ENCODE measurements around the gene KCNN3. TPM values are rescaled to one million over a fixed set of nuclear protein-coding genes. Genes with fewer than 3 reads are reported as not detected.

KCNN3 gene
- total RNA-seq, 1 donor from 2014 or later: 4.0 TPM

- no peak for ATAC-seq
- DNase-seq: no peak
- intact Hi-C loops (cut with micrococcal nuclease): no loop called here
These were observed 21.1 kb downstream of the KCNN3 start for GRCh38 chr1:154848983-154849382.

DNA sequence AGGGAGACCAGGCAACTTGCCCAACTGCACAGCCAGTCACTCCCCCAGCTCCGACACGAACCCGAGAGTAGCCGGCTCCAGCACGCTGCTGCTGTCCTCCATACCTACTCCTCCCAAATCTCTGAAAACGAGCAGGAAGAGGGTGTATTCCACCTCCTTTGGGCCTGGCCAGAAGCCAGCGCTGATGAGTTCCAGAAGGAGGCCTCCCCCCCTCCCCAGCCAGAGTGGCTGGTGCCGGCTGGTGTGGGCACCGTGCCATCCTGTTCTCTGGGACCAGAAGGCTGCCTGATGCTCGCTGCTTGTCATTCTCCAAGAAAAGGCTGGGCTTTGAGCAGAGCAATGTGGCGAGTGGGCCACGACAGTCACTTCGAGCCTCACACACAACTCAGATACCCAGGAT lies 22.2 kb downstream of the KCNN3 start:
- DNase-seq: peak; percentile 62
- intact Hi-C loops (cut with micrococcal nuclease): no loop called here
- ATAC-seq: no peak

GRCh38 chr1:154846565-154847442 lies 23.3 kb downstream of the KCNN3 start:
- intact Hi-C loops (cut with micrococcal nuclease): no loop called here
- DNase-seq (peak; percentile 53), ATAC-seq (peak; percentile 16)

DNA sequence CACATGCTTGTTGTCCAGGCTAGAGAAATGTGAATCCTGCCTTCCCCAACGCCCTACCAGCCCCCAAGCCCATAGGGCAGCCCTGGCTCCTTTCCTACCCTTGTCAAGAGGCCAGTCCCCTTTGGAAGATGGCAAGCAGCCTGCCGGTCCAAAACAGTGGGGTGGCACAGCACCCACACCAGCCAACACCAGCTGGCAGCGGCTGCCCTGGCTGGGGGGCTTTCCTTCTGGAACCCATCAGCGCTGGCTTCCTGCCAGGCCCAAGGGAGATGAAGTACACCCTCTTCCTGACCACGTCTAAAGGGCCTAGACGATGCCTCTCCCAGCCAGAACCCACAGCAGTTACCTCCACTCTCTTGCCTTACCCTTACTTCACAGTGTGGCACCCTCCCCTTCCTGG lies 24.2 kb downstream of the KCNN3 start:
- intact Hi-C loops (cut with micrococcal nuclease): no loop called here
- peak; percentile 56 for DNase-seq
- ATAC-seq: peak; percentile 20

- intact Hi-C loops (cut with micrococcal nuclease): no loop called here
- DNase-seq (peak; percentile 71), ATAC-seq (peak; percentile 90)
These were observed 24.9 kb downstream of the KCNN3 start for GRCh38 chr1:154845174-154845573.

GRCh38 chr1:154844297-154844681 lies 25.8 kb downstream of the KCNN3 start:
- intact Hi-C loops (cut with micrococcal nuclease): no loop called here
- ATAC-seq (peak; percentile 53), DNase-seq (no peak)

DNA sequence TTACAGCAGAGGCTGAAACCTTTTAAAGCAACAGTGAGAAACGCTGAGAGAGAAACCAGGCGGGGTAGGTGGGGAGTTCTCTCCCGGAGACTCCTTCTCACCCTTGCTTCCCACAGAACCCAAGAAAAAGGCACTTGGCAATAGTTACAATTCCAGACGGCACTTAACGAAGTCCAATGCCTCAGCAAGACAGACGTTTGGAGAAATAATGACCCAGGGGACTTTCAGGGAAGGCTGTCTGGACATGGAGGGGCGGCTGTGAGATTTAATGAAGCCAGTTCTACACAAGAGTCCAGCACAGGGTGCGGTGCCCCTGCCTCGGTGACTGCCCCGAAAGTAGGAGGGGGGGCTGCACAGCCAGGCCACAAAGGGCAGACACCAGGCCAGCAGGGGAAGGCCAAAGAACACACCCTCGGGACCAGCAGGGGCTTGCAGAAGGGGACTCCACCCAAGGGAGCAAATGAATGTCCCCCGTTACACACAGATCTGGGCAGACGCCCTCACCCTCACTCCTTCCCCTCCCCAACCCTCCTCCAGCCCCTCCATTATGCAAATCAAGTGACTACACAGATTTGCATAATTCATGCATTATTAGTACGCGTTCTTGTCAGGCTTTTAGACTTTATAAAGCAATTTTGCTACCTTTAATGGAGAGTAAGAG lies 26.3 kb downstream of the KCNN3 start:
- no peak for ATAC-seq
- intact Hi-C loops (cut with micrococcal nuclease): no loop called here

GRCh38 chr1:154842635-154843034 lies 27.4 kb downstream of the KCNN3 start:
- intact Hi-C loops (cut with micrococcal nuclease): no loop called here
- ATAC-seq (no peak), DNase-seq (no peak)

More for the DNA sequence above, 26.3 kb downstream of the KCNN3 start:
- no peak for DNase-seq

GRCh38 chr1:154841384-154841783 lies 28.7 kb downstream of the KCNN3 start:
- DNase-seq (no peak), ATAC-seq (no peak)
- intact Hi-C loops (cut with micrococcal nuclease): no loop called here

DNA sequence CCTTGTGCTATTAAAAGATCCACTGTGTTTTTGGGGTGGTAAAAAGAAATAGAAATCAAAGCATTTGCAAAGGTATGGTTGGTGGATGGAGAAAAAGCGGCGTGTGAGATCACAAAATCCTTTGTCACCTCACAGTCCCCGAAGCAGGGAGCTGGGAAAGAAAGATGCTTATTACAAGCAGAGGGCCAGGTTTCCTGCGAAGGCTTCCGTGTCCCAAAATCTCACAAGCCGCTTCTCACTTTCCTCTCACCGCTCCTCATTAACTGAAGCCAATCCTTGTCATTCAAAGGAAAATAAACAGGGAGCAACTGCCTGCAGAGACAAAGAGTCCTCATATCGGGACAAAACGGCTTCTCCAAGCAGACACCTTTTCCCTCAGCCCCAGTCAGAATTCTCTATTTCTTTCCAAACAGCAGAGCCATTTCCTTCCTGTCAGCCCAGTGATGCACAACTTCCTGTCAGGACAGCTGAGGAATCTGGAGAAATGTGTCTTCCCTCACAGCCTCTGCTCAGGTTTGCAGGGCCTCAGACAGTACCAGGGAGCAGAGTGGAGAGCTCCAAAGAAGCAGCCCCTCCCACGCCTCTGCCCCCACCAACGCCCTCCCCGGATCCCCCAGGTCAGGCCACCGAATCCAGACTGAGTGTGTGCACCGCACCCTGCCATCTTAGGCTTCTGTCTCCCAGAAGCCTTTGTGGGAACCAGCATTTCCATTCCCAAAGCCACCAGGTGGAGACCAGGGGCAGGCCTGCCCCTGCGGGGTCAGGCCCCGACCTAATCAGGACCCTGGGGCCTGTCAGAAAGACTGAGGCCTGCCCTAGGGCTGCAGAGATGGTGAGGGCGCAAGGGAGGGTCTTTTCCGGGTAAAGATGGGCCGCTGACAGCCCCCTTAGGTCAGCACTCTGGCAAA lies 29.6 kb downstream of the KCNN3 start:
- no peak for DNase-seq
- intact Hi-C loops (cut with micrococcal nuclease): no loop called here
- ATAC-seq: no peak

GRCh38 chr1:154839691-154840090 lies 30.4 kb downstream of the KCNN3 start:
- peak; percentile 37 for ATAC-seq
- intact Hi-C loops (cut with micrococcal nuclease): no loop called here
- peak; percentile 70 for DNase-seq

DNA sequence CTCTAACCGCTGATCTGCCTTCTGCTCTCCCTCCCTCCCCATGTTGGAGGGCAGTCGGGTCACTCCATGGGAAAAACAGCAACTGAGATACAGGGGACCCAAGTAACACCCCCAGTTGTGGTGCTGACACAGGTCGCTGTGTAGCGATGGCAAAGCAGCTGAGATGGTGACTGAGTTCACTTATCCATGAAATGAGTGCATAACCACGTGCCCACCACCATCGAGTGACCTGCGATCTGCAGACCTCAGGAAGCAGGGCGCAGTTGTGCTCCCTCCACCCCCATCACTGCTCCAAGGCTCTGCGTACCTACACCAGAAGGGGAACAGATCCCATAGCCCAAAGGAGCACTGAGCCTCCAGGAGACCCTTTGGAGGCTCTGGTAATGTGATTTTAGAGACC lies 31.1 kb downstream of the KCNN3 start:
- ATAC-seq (no peak), DNase-seq (no peak)
- intact Hi-C loops (cut with micrococcal nuclease): no loop called here

GRCh38 chr1:154838461-154838860 lies 31.6 kb downstream of the KCNN3 start:
- DNase-seq: no peak
- ATAC-seq: no peak
- intact Hi-C loops (cut with micrococcal nuclease): no loop called here

DNA sequence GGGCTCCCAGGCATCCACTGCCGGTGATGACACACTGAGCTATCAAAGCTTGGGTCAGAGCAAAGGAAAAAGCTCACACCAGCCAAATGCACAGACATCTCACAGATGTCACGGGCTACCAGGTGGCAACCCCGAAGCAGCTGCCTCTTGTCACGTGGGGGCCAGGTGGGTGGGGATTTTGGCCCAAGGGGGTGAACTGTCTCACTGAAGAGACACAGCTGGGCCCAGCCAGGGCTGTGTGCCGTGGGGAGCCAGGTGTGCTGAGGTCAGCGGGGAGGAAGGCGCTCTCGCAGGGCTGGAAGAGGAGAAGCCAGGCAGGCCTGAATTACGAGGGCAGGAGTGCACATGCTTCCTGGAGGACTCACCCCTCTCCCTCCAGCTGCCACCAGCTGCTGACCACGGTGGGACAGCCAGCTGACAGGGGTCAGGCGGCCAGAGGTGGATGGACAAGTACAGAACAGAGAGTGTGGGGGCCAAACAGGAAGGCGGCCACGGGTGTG lies 32.4 kb downstream of the KCNN3 start:
- intact Hi-C loops (cut with micrococcal nuclease): no loop called here
- ATAC-seq (peak; percentile 89), DNase-seq (peak; percentile 90)

- peak; percentile 75 for DNase-seq
- peak; percentile 68 for ATAC-seq
- intact Hi-C loops (cut with micrococcal nuclease): no loop called here
These were observed 32.9 kb downstream of the KCNN3 start for GRCh38 chr1:154837034-154837671.

GRCh38 chr1:154835531-154836324 lies 34.4 kb downstream of the KCNN3 start:
- ATAC-seq: no peak
- intact Hi-C loops (cut with micrococcal nuclease): no loop called here
- DNase-seq: no peak

- intact Hi-C loops (cut with micrococcal nuclease): no loop called here
- DNase-seq (no peak), ATAC-seq (no peak)
These were observed 36.2 kb downstream of the KCNN3 start for GRCh38 chr1:154833841-154834240.

GRCh38 chr1:154833209-154833608 lies 36.9 kb downstream of the KCNN3 start:
- DNase-seq (no peak), ATAC-seq (no peak)
- intact Hi-C loops (cut with micrococcal nuclease): no loop called here
